NCI-H82 (cell line): Measurements from ENCODE around the gene NOP53.
"Not testable (repeated sequence)": the region's sequence is repeated elsewhere in the genome, so short reads cannot be mapped to it uniquely, and the experiment has no call there.

ENCODE experiments used
- DNase-seq: peaks from one replicate; lab custom pipeline; 2025; lab: John Stamatoyannopoulos, UW

The NOP53 gene

DNA sequence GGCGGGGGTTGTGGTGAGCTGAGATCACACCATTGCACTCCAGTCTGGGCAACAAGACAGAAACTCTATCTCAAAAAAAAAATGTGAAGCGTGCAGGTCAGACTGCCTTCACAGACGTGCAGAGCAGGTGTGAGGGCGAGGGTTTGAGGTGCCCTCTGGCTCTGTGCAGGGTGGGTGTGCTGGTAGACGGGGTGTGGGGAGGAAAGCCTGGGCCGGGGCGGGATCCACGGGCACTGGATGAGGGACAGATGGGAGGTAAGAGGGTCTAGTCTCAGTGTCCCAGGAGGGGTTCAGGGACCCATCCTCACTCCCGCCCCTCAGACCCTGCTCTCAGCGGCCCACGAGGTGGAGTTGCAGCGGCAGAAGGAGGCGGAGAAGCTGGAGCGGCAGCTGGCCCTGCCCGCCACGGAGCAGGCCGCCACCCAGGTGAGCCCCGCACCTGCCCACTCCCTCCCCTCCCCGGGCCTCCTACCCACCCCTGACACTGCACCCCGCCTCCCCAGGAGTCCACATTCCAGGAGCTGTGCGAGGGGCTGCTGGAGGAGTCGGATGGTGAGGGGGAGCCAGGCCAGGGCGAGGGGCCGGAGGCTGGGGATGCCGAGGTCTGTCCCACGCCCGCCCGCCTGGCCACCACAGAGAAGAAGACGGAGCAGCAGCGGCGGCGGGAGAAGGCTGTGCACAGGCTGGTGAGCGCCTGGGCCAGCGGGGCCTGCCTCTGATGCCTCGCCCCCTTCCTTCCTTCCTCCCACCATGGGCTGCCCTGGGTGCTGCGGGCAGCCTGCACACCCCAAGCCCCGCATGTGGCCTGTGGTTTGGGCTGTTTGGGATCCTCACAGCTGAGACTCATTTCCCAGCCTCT lies 9.1 kb downstream of the NOP53 start:
- no peak for DNase-seq

DNA sequence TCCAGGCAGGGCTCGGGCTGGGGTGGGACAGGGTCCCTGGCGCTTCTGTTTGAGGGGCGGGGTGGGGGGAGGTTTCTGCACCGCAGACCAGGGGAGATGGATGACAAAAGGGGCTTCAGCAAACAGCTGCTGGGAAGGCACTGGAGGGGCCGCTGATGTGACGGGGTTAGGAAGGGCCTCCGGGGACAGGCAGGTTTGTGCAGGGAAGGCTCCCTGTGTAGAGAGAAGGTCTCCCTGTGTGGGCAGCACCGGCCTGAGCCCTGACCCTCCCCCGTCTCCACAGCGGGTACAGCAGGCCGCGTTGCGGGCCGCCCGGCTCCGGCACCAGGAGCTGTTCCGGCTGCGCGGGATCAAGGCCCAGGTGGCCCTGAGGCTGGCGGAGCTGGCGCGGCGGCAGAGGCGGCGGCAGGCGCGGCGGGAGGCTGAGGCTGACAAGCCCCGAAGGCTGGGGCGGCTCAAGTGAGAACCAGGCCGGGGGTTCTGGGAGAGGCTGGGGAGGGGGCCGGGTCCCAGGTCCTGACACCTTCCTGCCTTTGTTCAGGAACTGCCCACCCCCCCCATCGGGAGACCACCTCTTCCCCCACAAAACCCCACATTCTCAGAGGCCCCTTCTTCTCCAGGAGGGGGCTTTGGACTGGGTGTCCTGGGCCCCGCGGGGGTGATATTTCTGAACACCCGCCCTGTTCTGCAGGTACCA lies 9.9 kb downstream of the NOP53 start:
- DNase-seq, result no peak

DNA sequence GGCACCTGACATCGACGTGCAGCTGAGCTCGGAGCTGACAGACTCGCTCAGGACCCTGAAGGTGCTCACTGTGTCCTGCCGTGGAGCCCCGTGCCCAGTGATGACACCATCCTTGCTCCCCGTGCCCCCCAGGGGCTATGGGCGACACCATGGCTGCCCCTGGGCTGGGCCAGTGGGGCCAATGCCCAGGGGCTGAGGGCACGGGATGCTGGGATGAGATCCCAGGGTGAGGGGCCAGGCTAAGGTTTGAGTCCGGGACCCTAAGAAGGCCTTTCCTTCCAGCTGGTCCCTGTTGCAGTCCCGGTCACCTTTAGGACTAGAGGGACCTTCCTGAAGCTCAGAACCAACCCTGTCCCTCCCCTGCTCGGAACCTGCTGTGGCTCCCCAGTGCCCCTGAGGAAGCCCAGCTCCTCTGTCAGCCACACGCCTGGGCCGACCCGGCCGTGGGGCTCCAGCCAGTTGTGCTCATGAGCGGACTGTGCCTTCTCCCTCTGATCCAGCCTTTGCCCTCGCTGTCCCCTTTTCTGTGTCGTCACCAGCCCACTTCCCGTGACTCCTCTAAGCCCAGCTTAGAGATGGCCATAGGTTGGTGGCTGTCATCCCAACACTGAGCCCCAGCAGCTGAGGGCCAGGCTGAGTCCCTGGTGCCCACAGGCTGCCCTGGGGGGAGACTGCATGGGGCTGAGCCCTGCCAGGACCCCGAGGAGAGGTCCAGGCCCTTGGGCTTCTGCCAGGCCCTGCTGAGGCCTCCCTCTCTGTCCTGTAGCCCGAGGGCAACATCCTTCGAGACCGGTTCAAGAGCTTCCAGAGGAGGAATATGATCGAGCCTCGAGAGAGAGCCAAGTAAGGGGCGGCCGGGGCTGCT lies 10.6 kb downstream of the NOP53 start:
- DNase-seq, result no peak

DNA sequence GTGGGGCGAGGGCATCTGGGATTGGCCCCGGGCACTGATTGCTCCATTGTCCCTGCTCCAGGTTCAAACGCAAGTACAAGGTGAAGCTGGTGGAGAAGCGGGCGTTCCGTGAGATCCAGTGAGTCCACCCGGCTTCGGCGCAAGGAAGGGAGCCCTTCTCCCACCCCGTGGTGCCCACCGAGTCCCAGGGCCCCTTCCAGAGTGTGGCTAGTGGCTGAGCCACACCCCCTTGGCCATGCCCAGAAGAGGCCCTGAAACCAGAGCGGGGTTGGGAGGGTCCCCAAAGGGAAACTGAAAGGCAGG lies 11.2 kb downstream of the NOP53 start:
- no peak for DNase-seq

DNA sequence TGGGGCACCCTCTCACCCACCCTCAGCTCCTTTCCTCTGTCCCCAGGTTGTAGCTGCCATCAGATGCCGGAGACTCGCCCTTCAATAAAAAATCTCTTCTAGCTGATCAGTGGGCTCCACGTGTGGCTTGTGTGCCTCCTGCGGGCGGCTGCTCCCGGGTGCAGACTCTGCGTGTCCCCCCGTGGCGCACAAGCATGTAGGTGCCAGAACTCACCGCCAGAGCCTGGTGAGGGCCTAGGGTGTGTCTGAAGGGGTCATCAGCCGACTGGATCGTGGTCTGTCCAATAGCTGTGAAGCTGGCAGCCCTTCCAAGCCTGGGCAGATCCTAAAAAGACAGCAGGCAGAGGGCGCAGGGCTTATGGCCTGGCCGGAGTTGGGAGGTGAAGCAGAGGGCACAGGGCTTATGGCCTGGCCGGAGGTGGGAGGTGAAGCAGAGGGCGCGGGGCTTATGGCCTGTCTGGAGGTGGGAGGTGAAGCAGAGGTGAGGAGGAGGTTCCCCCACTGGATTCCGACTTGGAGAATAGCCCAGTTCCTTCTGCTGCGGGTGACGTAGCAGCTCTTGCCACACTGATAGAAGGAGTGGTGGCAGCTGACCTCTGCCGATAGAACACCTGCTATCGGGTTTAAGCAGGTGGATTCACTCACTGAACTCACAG lies 11.7 kb downstream of the NOP53 start:
- no peak for DNase-seq

DNA sequence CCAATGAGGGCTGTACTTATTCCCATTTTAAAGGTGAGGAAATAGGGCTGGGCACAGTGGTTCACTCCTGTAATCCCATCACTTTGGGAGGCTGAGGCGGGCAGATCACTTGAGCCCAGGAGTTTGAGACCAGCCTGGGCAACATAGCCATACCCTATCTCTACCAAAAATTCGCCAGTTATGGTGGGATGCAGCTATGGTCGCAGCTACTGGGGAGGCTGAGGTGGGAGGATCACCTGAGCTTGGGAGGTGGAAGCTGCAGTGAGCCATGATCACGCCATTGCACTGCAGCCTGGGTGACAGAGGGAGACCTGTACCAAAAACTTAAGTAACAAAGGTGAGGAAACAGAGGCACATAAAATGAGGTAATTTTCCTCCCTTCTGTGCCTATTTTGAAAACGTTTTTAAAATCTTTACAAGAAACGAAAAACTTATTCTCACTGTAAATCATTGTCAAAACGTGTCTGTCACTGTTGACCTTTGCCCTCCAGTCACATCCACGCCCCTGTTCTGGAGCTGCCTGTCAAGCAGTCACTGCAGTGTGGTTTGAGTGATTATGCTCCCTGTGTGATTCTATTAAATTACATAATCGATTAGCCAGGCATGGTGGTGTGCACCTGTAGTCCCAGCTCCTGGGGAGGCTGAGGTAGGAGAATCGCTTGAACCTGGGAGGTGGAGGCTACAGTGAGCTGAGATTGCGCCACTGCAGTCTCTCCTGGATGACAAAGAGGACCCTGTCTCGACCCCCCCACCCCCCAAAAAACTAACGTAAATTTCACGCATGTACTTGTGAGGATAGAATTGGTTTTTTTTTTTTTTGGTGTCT lies 12.5 kb downstream of the NOP53 start:
- no peak for DNase-seq

DNA sequence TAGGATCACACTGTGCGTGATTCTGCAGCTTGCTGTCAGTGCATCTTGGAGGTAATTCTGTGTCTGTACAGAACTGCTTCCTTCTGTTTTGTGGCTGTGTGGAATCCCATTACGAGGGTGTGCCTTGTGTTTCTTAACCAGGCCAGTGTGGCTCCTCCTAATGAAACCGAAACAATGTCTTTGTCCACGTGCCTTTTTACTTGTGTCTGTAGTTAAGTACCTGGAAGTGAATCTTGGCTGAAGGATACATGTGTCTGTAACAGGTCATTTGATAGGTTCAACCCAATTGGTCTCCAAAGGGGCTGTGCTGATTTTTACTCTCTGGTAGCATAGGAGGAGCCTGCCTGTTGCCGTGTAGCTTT lies 13.1 kb downstream of the NOP53 start:
- no peak for DNase-seq

DNA sequence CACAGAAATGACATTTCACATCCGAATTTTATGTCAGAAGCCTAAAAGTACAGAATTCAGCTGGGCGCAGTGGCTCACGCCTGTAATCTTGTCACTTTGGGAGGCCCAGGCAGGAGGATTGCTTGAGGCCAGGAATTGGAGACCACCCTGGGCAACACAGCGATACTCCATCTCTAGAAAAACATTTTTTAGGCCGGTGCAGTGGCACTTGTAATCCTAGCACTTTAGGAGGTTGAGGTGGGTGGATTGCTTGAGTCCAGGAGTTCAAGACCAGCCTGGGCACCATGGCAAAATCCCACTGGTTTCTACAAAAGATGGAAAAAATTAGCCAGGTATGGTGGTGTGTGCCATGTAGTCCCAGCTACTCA lies 15.3 kb downstream of the NOP53 start:
- DNase-seq, result no peak

DNA sequence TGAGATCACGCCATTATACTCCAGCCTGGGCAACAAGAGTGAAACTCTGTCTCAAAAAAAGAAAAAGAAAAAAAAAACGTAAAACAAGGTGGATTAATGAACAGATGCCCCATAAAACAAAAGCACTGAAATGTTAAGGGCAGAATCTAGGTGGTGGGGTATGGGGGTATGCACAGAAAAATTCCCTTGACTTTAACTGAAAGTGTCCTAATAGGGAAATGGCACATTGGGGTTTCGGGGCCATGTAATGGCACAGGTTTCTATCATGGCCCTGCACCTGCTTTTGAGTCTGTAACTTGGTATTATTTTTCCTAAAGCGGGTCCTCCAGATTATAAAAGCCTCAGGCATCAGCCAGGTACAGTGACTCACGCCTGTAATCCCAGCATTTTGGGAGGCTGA lies 16.2 kb downstream of the NOP53 start:
- DNase-seq, result no peak

DNA sequence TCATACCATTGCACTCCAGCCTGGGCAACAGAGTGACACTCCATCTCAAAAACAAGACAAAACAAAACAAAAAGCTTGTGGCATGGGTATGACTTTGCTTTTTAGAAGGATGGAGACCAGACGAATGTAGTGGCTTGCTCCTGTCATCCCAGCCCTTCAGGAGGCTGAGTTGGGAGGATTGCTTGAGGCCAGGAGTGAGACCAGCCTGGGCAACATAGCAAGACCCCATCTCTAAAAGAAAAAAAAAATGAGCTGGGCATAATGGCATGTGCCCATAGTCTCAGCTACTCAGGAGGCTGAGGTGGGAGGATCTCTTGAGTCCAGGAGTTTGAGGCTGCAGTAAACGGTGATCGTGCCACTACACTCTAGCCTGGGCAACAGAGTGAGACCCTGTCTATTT lies 16.8 kb downstream of the NOP53 start:
- no peak for DNase-seq

DNA sequence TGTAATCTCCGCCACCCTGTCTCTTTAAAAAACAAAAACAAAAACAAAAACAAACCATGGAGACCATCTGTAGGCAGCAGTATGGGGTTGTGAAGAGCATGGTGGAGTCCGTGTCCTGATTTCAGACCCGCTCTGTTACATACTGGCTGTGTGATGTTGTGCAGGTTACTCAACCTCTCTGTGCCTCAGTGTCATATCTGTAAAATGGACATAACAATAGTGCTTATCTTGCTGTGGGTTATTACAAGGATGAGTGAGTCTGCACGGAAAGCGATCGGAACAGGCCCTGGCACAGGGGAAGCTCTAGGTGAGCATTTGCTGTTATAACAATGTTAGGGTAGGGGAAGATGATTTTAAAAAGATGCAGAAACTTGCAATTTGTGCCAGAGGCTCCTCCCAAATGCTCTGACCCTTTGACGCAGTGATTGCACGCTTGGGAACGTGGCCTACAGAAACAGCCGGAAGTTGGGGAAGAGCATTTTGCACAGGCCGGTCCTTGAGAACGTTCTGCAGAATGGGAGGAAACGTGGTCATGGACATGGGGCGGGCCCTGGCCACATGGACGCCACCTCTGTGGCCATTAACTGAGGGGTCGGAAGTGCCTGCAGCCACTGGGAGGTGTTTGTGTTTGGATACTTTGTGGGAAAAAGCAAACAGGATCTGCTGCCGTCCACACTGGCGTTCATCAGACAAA lies 17.4 kb downstream of the NOP53 start:
- no peak for DNase-seq

DNA sequence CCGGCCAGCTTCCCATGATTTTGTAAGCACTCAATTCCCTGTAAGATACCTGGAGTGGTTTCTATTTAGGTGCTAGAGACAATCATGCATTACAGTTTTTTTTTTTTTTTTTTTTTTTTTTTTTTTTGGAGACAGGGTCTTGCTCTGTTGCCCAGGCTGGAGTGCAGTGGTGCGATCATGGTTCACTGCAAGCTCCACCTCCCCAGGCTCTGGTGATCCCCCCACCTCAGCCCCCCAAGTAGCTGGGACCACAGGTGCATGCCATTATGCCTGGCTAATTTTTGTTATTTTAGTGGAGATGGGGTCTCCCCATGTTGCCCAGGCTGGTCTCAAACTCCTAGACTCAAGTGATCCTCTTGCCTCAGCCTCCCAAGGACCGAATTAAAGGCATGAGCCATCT lies 19.4 kb downstream of the NOP53 start:
- not testable (repeated sequence) for DNase-seq

DNA sequence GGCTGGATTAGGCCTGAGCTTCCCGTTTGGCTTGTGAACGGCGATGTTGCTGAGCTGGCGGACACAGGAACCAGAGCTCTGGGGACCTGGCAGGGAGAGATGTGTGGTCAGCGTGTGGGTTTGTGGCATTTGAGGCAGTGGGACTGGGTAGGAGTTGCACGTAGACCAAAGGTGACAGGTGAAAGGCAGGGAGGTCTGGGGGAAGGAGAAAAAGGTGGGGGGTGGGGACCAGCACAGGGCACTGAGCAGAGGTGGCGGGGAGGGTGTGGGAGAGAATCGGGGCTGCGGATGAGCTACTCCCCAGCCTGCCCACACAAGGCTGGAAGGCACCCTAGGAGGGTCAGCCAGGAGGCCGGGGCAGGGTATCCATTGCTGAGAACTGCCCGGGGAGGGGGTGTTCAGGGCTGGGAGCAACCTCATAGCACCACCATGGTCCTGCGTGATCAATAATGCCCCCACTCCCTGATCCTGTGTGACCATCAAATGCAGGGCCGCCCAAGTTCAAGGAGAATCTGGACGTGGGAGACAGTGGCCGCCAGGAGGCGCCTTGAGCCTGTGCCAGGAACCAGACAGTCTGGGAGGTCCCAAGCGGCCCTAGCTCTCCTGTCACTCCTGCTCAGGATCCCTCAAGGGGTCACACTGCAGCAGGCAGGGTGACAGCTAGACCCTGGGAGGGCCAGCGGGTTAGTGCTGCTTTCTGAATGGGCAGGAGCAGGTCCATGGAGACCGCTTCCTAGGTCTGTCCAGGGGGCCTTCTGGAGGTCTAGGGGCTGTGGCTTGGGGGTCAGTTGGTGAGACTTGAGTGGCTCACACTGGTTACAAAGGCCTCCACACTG lies 20.4 kb downstream of the NOP53 start:
- DNase-seq, result peak; percentile 94

DNA sequence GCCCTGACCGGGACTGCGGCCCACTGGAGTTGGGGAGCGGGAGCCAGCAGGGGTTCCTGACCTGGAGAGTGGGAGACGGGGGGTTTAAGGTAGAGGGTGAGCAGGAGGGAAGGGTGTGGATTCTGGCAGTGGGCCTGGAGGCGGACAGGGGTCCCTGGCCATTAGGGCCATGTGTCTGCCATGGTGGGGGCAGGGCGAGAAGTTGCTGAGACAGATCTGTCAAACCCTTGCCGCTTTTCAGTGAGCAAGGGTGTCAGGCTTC lies 20.9 kb downstream of the NOP53 start:
- no peak for DNase-seq

DNA sequence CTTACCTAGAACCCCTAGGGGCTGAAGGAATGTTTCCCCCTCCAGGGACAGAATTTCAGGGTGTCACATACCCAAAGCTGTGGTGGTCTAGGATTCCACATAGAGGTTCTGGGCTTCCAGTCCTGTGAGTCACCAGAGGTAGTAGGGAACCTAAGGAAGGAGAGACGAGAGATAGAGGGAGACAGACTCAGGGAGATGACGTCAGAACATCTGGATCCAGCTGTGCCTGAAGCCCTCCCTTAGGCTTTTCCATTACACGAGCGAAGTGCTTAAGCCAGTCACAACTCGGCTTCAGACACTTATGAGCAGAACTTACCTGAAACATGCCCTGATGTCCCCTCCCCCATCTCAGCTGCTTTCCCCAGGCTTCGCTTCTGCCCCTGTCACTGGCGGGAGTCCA lies 21.3 kb downstream of the NOP53 start:
- no peak for DNase-seq

DNA sequence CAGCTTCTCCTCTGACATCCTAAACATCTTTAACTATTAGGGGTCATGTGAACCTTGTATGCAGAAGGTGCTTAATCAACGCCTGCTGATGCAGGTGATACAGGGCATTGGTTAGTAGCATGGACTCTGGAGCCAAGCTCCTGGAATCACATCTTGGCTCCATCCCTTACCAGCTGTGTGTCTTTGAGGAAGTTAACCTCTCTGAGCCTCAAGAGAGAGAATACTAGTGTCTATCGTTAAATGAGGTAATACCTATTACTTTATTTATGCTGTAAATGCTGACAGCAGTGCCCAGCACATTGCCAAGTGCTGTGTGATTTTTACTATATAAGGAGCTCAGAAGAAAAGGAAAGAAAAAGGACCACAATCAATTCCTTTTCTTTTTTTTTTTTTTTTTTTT lies 22.0 kb downstream of the NOP53 start:
- DNase-seq, result no peak

DNA sequence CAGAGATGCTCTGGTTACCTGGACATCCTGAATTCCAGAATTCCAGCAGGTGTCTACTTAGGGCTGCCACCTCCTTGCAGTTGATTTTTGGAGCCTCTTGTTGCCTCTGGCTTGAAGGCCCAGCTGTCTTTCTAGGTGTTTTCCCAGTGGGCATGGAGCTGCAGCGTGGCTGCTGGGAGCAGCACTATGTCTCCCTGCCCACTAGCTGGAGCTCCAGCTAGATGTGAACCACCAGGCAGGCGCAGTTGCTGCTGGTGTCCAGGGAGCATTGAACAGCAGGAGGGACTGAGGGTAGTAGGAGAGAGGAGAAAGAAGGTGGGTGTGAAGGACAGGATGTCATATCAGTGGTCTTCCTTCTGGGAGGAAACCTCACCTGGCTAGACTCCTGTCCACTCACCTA lies 23.3 kb downstream of the NOP53 start:
- DNase-seq, result no peak

DNA sequence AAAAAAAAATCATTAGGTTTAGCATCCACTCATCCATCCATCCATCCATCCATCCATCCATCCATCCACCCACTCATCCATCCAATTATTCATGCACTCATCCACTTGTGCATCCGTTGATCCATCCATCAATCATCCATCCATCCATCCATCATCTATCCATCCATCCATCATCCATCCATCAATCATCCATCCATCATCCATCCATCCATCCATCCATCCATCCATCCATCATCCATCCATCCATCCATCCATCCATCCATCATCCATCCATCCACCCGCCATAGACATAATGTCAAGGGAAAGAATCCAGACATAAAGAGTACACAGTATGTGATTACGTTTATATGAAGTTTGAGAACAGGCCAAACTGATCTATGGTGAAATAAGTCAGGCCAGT lies 24.2 kb downstream of the NOP53 start:
- DNase-seq, result no peak

DNA sequence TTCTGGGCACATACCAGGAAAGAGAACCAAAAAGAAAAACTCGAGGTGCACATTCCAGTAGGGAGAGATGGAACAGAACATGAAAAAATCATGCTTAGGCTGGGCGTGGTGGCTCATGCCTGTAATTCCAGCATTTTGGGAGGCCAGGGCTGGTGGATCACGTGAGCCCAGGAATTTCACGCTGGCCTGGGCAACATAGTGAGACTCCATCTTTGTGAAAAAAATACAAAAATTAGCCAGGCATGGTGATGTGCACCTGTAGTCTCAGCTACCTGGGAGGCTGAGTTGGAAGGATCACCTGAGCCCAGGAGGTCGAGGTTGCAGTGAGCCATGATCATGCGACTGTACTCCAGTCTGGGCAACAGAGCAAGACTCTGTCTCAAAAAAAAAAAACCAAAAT lies 25.9 kb downstream of the NOP53 start:
- not testable (repeated sequence) for DNase-seq

DNA sequence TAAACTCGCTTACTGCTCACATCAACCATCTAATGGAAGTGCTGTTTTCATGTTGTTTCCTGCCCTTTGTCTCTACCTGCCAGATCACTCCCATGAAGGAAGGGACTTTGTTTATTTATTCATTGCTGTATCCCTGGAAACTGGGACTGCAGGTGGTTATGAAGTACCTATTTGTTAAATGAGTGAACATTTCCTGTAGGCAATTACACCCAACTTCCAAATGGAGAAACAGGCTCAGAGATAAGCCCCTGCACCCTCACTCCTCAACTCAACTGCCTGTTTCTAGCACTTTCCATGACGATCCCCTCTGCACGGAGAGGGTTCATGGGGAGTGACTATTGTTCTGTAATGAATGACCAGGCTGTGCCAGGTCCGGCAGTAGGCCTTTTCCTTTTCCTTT lies 31.2 kb downstream of the NOP53 start:
- no peak for DNase-seq
